Caco-2 (cell line): Measurements from ENCODE around the gene SPRED2. TPM values are rescaled to one million over a fixed set of nuclear protein-coding genes. Genes with fewer than 3 reads are reported as not detected.

ENCODE experiments used
- BruUV-seq: library from RNA; stranded (reverse); fragments of 400-500 nt; replicated peaks from 2 replicates; lab custom pipeline; 2021; lab: Mats Ljungman, UMichigan
- CTCF ChIA-PET: fragments of 300-600 bp; sonication (Branson Sonifier 250); formaldehyde crosslinking; loops from one replicate; lab custom pipeline; 2022; ENCODE audit warnings: antibody characterized with exemption; lab: Charles Lee
- POLR2A ChIA-PET: fragments of 300-600 bp; sonication (Branson Sonifier 250); formaldehyde crosslinking; loops from one replicate; lab custom pipeline; 2022; ENCODE audit warnings: antibody characterized with exemption; lab: Charles Lee
- DNase-seq, 2 experiments: peaks; one replicate each; pipeline versions ENCODE4 v3.0.0 to v3.0.0-alpha.2; 2020 to 2022
- H3K27me3 ChIP-seq: replicated peaks from 2 replicates; pipeline ENCODE4 v1.6.0; 2011; ENCODE audit warnings: low read length; ENCODE audit not compliant: control insufficient read depth, insufficient read depth
- H3K36me3 ChIP-seq: 2 replicates; pipeline ENCODE4 v1.5.1; 2011; ENCODE audit warnings: low read length; ENCODE audit not compliant: control insufficient read depth, insufficient read depth
- H3K4me1 ChIP-seq: fragments of 250-450 bp; sonication (Bioruptor Pico); 2 replicates; pipeline ENCODE4 v1.5.1; 2020; ENCODE audit warnings: mild to moderate bottlenecking
- H3K4me3 ChIP-seq: 2 replicates; pipeline ENCODE4 v1.5.1; 2011; ENCODE audit warnings: low read depth, mild to moderate bottlenecking, control low read depth, low read length
- H3K9me3 ChIP-seq: fragments of 250-450 bp; sonication (Bioruptor Pico); 2 replicates; pipeline ENCODE4 v1.5.1; 2020; ENCODE audit warnings: mild to moderate bottlenecking, moderate library complexity
- H3K27ac Mint-ChIP-seq: one replicate; pipeline ENCODE4 v1.8.0; 2022; ENCODE audit warnings: mixed read lengths; ENCODE audit not compliant: unreplicated experiment
- H3K27me3 Mint-ChIP-seq: one replicate; pipeline ENCODE4 v1.8.0; 2022; ENCODE audit warnings: mixed read lengths; ENCODE audit not compliant: insufficient read depth, unreplicated experiment
- H3K36me3 Mint-ChIP-seq: one replicate; pipeline ENCODE4 v1.8.0; 2022; ENCODE audit warnings: mild to moderate bottlenecking, mixed read lengths; ENCODE audit not compliant: insufficient read depth, unreplicated experiment
- H3K4me1 Mint-ChIP-seq: one replicate; pipeline ENCODE4 v1.8.0; 2022; ENCODE audit warnings: low read depth, mixed read lengths; ENCODE audit not compliant: unreplicated experiment
- H3K4me3 Mint-ChIP-seq: one replicate; pipeline ENCODE4 v1.8.0; 2022; ENCODE audit warnings: mild to moderate bottlenecking, moderate library complexity, mixed read lengths; ENCODE audit not compliant: unreplicated experiment
- H3K9me3 Mint-ChIP-seq: one replicate; pipeline ENCODE4 v1.8.0; 2022; ENCODE audit warnings: mixed read lengths; ENCODE audit not compliant: unreplicated experiment
- intact Hi-C: fragments of 100-400 bp; cut with micrococcal nuclease; formaldehyde crosslinking; loops from one replicate; pipeline ENCODE4 v1.10.0; 2022; ENCODE audit not compliant: unreplicated experiment
- total RNA-seq: library from RNA; stranded (reverse); gene quantifications from 2 replicates; pipeline ENCODE4 v1.2.3, GENCODE V29; 2022
- TF ChIP-seq, protein P1 (sequence below), 2 experiments: fragments of 200-600 bp in 1 of 2; IDR thresholded peaks; 1 replicate in 1 of 2; 2 replicates in 1 of 2; pipeline versions ENCODE4 v1.5.1 to v1.8.0; 2011 to 2022; ENCODE audit warnings: antibody characterized with exemption in 1 of 2, control low read depth in 1 of 2, inconsistent platforms in 1 of 2, low read depth in 1 of 2, low read length in 1 of 2, mild to moderate bottlenecking in 1 of 2, moderate library complexity in 1 of 2; ENCODE audit not compliant: insufficient read depth in 1 of 2, severe bottlenecking in 1 of 2, unreplicated experiment in 1 of 2

Gene SPRED2
- total RNA-seq, 1 experiment from 2014 or later: 49.9 TPM

DNA sequence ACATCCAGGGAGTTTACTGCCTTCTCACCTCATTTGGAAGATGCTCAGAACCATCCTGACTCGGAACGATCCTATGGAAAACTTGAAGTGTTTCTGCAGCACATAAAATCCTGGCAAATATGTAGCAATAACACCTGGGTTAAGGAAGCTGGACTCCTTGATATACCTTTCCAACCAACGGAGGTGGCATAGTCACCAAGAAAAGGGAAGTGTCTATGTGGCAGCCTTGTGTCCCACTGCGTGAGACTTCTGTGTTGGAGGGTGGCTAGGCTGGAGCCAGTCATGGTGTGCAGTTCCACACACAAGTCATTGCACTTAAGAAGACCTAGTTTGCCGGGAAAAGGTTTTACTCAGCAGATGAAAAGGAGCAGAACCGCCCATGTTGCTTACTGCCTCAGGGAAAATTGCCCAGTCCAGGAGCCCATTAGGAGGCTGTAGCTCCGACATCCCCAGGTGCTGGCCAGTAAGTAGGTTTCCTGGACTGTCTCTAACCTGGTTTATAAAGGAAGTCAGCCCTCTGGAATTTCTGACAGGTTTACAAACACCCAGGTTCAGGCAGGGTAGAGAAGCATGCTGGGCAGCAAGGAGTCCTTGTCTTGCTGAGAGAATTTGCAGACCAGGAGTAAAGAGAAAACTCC lies 46.2 kb upstream of the SPRED2 start:
- ChIA-PET CTCF (interaction anchor here (0.6 kb wide), 1 partner anchor 213 kb away, joined by 3 read pairs; no protein-coding TSS in a partner anchor), POLR2A (no interaction called here)
- Histone ChIP-seq H3K9me3 (no peaks in the 10 kb centered on the region), H3K27me3 (no peaks in the 10 kb centered on the region), H3K4me3 (no peak overlapping the region), H3K4me1 (no peaks in the 10 kb centered on the region), H3K36me3 (no peaks in the 10 kb centered on the region)
- Mint-ChIP-seq H3K36me3 (peaks cover 6% of the 10 kb centered on the region), H3K27me3 (no peaks in the 10 kb centered on the region), H3K27ac (no peak overlapping the region), H3K4me3 (no peak overlapping the region), H3K4me1 (no peaks in the 10 kb centered on the region), H3K9me3 (no peaks in the 10 kb centered on the region)
- no peak for DNase-seq
- BruUV-seq: no TSS peak
- TF ChIP-seq, protein P1, sequence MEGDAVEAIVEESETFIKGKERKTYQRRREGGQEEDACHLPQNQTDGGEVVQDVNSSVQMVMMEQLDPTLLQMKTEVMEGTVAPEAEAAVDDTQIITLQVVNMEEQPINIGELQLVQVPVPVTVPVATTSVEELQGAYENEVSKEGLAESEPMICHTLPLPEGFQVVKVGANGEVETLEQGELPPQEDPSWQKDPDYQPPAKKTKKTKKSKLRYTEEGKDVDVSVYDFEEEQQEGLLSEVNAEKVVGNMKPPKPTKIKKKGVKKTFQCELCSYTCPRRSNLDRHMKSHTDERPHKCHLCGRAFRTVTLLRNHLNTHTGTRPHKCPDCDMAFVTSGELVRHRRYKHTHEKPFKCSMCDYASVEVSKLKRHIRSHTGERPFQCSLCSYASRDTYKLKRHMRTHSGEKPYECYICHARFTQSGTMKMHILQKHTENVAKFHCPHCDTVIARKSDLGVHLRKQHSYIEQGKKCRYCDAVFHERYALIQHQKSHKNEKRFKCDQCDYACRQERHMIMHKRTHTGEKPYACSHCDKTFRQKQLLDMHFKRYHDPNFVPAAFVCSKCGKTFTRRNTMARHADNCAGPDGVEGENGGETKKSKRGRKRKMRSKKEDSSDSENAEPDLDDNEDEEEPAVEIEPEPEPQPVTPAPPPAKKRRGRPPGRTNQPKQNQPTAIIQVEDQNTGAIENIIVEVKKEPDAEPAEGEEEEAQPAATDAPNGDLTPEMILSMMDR (IDR thresholded peaks at IDR 0.05; ENCODE audit: insufficient read depth in 1 of 2, low read depth in 1 of 2, low read length in 1 of 2, severe bottlenecking in 1 of 2, unreplicated experiment in 1 of 2): no peak
- intact Hi-C loops: no loop called here

DNA sequence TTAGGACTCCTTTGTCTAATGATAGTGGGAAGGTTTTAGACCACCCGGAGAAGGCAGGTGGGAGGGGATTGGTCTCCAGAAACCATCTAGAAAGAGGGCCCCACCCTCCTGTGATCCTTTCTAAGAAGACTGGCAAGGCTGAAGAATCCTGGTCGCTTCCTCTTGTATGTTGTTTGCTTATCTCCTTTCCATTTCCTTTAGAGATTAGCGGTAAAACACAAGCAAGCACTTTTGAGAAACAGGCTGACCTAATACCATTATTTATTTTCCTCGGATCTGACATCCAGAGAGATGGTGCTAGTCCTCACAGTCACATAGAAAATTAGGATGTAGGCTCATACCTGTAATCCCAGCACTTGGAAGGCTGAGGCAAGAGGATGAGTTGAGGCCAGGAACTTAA lies 45.2 kb upstream of the SPRED2 start:
- no peaks in the 10 kb centered on the region for H3K27me3 Mint-ChIP-seq
- Histone ChIP-seq H3K36me3 (no peaks in the 10 kb centered on the region), H3K9me3 (no peaks in the 10 kb centered on the region), H3K4me1 (no peaks in the 10 kb centered on the region), H3K27me3 (no peaks in the 10 kb centered on the region), H3K4me3 (no peak overlapping the region)
- ChIA-PET POLR2A (interaction anchor here (0.6 kb wide), 1 partner anchor 30 kb away, joined by 6 read pairs; no protein-coding TSS in a partner anchor), CTCF (no interaction called here)
- no peak for DNase-seq
- no peak overlapping the region for H3K27ac Mint-ChIP-seq
- H3K9me3 Mint-ChIP-seq: no peaks in the 10 kb centered on the region
- no peak overlapping the region for H3K4me3 Mint-ChIP-seq
- H3K4me1 Mint-ChIP-seq: no peaks in the 10 kb centered on the region
- peaks cover 1% of the 10 kb centered on the region for H3K36me3 Mint-ChIP-seq
- no TSS peak for BruUV-seq
- TF ChIP-seq, protein P1 (IDR thresholded peaks at IDR 0.05; ENCODE audit: insufficient read depth in 1 of 2, low read depth in 1 of 2, low read length in 1 of 2, severe bottlenecking in 1 of 2, unreplicated experiment in 1 of 2): no peak
- intact Hi-C loops: no loop called here

DNA sequence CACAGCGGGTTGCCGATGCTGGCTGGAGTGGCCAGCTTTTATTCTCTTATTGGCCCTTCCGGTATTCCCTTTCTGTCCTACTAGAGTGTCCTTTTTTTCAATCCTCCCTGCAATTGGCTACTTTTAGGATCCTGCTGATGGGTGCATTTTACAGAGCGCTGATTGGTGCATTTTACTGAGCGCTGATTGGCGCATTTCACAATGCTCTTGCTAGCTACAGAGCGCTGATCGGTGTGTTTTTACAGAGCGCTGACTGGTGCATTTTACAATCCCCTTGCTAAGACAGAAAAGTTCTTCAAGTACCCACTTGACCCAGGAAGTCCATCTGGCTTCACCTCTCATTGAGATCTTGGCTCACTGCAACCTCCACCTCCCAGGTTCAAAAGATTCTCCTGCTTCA lies 44.4 kb upstream of the SPRED2 start:
- Histone ChIP-seq H3K27me3 (no peaks in the 10 kb centered on the region), H3K9me3 (no peaks in the 10 kb centered on the region), H3K4me1 (no peaks in the 10 kb centered on the region), H3K4me3 (no peak overlapping the region), H3K36me3 (no peaks in the 10 kb centered on the region)
- ChIA-PET POLR2A (no interaction called here), CTCF (no interaction called here)
- Mint-ChIP-seq H3K4me1 (no peaks in the 10 kb centered on the region), H3K36me3 (no peaks in the 10 kb centered on the region), H3K9me3 (no peaks in the 10 kb centered on the region), H3K27me3 (no peaks in the 10 kb centered on the region), H3K27ac (no peak overlapping the region), H3K4me3 (no peak overlapping the region)
- TF ChIP-seq, protein P1 (IDR thresholded peaks at IDR 0.05; ENCODE audit: insufficient read depth in 1 of 2, low read depth in 1 of 2, low read length in 1 of 2, severe bottlenecking in 1 of 2, unreplicated experiment in 1 of 2): no peak
- no peak for DNase-seq
- BruUV-seq: no TSS peak
- intact Hi-C loops: no loop called here
